ENCODE measurements around the gene HDGFL3. TPM values are rescaled to one million over a fixed set of nuclear protein-coding genes. Genes with fewer than 3 reads are reported as not detected.
A peak's percentile ranks its signal among the peaks of the same experiment; 100 is the strongest.

Gene HDGFL3
- total RNA-seq, 1 experiment from 2014 or later = 34.1 TPM

DNA sequence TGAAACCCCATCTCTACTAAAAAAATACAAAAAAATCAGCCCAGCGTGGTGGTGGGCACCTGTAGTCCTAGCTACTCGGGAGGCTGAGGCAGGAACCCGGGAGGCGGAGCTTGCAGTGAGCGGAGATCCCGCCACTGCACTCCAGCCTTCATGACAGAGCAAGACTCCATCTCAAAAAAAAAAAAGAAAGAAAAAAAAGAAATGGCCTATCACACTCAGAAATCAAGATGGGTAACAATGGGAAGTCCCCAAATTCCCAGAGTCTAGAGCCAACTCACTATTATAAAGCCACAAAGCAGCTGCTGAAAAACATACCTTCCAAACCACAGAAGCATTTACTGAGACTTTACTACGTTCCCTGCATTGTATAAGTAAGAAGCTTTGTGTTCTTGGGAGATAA lies 7.5 kb downstream of the HDGFL3 start:
- POLR2A ChIA-PET = no interaction called here
- CTCF ChIA-PET = no interaction called here
- intact Hi-C loops (cut with micrococcal nuclease; ENCODE audit: unreplicated experiment) = no loop called here

GRCh38 chr15:83199288-83199687 lies 8.3 kb downstream of the HDGFL3 start:
- no peak overlapping the region for H3K4me3 ChIP-seq (ENCODE audit: low read depth in 2 of 2, low read length in 2 of 2)
- in situ Hi-C loops (cut with HindIII; ENCODE audit: low pct_unique_long_range_greater_than_20kb, low sequenced_read_pairs) (no loop called here), intact Hi-C loops (cut with micrococcal nuclease; ENCODE audit: unreplicated experiment) (no loop called here)
- ChIA-PET CTCF (no interaction called here), POLR2A (no interaction called here)
- no TSS peak for BruUV-seq (replicated peaks)
- no peak for ATAC-seq
- H3K4me1 ChIP-seq (ENCODE audit: control insufficient read depth, insufficient read depth, low read length) = peaks cover 5% of the 10 kb centered on the region; the same call in 1 of the 2 replicates
- no peaks in the 10 kb centered on the region for H3K9me3 ChIP-seq (ENCODE audit: control insufficient read depth, insufficient read depth, low read depth, low read length)
- H3K36me3 ChIP-seq (ENCODE audit: control insufficient read depth, insufficient read depth, low read length) = no peaks in the 10 kb centered on the region; the same call in 1 of the 2 replicates
- H3K27me3 ChIP-seq (ENCODE audit: control insufficient read depth, insufficient read depth, low read length) = no peaks in the 10 kb centered on the region
- TF ChIP-seq CTCF (IDR thresholded peaks at IDR 0.05) (no peak), TCF7L2 (IDR thresholded peaks at IDR 0.05; ENCODE audit: low read depth, low read length) (no peak), SIN3A (IDR thresholded peaks at IDR 0.05; ENCODE audit: borderline replicate concordance, insufficient read depth, low read depth, low read length) (no peak), POLR2AphosphoS5 (IDR thresholded peaks at IDR 0.05; ENCODE audit: low read depth, low read length) (no peak)
- TF ChIP-seq, protein P1, sequence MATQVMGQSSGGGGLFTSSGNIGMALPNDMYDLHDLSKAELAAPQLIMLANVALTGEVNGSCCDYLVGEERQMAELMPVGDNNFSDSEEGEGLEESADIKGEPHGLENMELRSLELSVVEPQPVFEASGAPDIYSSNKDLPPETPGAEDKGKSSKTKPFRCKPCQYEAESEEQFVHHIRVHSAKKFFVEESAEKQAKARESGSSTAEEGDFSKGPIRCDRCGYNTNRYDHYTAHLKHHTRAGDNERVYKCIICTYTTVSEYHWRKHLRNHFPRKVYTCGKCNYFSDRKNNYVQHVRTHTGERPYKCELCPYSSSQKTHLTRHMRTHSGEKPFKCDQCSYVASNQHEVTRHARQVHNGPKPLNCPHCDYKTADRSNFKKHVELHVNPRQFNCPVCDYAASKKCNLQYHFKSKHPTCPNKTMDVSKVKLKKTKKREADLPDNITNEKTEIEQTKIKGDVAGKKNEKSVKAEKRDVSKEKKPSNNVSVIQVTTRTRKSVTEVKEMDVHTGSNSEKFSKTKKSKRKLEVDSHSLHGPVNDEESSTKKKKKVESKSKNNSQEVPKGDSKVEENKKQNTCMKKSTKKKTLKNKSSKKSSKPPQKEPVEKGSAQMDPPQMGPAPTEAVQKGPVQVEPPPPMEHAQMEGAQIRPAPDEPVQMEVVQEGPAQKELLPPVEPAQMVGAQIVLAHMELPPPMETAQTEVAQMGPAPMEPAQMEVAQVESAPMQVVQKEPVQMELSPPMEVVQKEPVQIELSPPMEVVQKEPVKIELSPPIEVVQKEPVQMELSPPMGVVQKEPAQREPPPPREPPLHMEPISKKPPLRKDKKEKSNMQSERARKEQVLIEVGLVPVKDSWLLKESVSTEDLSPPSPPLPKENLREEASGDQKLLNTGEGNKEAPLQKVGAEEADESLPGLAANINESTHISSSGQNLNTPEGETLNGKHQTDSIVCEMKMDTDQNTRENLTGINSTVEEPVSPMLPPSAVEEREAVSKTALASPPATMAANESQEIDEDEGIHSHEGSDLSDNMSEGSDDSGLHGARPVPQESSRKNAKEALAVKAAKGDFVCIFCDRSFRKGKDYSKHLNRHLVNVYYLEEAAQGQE (IDR thresholded peaks at IDR 0.05; ENCODE audit: insufficient read depth in 1 of 2, low read depth in 2 of 2, low read length in 1 of 2) = no peak
- no peak overlapping the region for H3K27ac ChIP-seq (ENCODE audit: low read length)
- DNase-seq (ENCODE audit: low read depth, low spot score) = no peak

More for the DNA sequence above, 7.5 kb downstream of the HDGFL3 start:
- no peak for DNase-seq (ENCODE audit: low read depth, low spot score)
- Histone ChIP-seq H3K27me3 (ENCODE audit: control insufficient read depth, insufficient read depth, low read length) (no peaks in the 10 kb centered on the region), H3K9me3 (ENCODE audit: control insufficient read depth, insufficient read depth, low read depth, low read length) (no peaks in the 10 kb centered on the region), H3K27ac (ENCODE audit: low read length) (no peak overlapping the region), H3K36me3 (ENCODE audit: control insufficient read depth, insufficient read depth, low read length) (no peaks in the 10 kb centered on the region; the same call in 1 of the 2 replicates), H3K4me1 (ENCODE audit: control insufficient read depth, insufficient read depth, low read length) (peaks cover 9% of the 10 kb centered on the region; the same call in 1 of the 2 replicates), H3K4me3 (ENCODE audit: low read depth in 2 of 2, low read length in 2 of 2) (no peak overlapping the region)
- TF ChIP-seq CTCF (IDR thresholded peaks at IDR 0.05) (no peak), SIN3A (IDR thresholded peaks at IDR 0.05; ENCODE audit: borderline replicate concordance, insufficient read depth, low read depth, low read length) (no peak), POLR2AphosphoS5 (IDR thresholded peaks at IDR 0.05; ENCODE audit: low read depth, low read length) (no peak), TCF7L2 (IDR thresholded peaks at IDR 0.05; ENCODE audit: low read depth, low read length) (no peak)
- TF ChIP-seq, protein P1 (IDR thresholded peaks at IDR 0.05; ENCODE audit: insufficient read depth in 1 of 2, low read depth in 2 of 2, low read length in 1 of 2) = no peak
- no TSS peak for BruUV-seq (replicated peaks)
- in situ Hi-C loops (cut with HindIII; ENCODE audit: low pct_unique_long_range_greater_than_20kb, low sequenced_read_pairs) = no loop called here
- ATAC-seq = peak; percentile 62; the same call in 1 of the 2 replicates

All from Panc1 (cell line).